DMS153 treated with DMSO at 0.1 percent for 48 hours (cell line): ENCODE measurements around the gene PPAT.
"Not testable (repeated sequence)": the region's sequence is repeated elsewhere in the genome, so short reads cannot be mapped to it uniquely, and the experiment has no call there.

Source experiments
- DNase-seq: peaks from one replicate; lab custom pipeline; 2025; ENCODE audit not compliant: unreplicated experiment; lab: John Stamatoyannopoulos, UW

The PPAT gene

DNA sequence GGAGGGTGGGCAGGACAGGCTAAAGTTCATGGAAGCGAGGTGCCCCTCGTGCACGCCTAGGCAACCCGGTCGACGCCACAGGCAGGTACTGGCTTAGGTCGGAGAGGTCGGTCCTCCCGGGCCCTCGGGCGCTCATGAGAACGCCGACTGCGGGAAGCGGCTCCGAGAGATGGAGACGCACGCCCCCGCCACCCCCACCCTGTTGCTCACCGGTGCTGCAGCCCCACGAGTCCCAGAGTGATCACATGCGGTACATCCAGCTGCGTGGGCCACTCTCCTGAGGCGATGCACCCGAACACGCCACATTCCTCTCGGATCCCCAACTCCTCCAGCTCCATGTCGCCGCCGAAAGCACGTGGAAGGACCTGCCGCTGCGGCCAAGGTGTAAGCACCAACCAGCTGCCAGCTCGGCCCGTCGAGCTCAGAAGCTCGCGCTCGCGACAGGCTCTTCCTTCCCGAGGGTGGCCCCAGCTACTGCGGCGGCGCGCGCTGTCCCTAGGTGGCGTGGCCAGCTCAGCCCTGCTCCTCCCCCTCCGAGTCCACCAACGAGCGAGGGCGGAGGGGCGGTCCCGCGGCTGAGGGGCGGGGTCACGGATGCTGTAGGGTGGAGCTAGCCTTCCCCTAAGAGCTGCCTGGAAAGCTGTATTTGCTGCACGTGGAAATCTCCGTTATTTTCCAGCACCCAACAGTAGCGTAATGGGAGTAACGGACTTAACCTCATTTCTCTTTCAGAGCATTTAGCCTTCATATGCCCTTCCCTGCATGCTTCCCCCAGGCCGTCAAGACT is at the start of gene PPAT:
TSS of gene PPAT (minus strand) at position 476 of the 787 bp plus-strand sequence. CDS start at position 338, 138 bp downstream.
- peak; percentile 93 for DNase-seq

DNA sequence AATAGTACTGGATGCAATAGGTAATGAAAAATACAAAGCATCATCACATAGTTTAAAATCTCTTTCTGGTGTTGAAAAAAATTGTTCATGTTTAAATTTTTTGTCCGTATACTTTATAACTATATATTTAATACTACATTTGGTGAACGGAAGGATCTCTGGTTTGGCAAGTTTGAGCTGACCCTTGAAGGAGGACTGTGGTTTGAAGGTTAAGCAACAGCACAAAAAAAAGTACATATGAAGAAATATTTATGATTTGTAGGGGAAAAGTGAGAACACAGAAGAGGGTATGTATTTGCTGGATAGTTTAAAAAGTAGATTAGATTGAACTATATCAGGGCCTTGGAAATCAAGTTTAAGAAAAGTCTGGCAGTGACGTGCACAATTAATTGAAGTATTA is 45.3 kb upstream of the PPAT start:
- no peak for DNase-seq

DNA sequence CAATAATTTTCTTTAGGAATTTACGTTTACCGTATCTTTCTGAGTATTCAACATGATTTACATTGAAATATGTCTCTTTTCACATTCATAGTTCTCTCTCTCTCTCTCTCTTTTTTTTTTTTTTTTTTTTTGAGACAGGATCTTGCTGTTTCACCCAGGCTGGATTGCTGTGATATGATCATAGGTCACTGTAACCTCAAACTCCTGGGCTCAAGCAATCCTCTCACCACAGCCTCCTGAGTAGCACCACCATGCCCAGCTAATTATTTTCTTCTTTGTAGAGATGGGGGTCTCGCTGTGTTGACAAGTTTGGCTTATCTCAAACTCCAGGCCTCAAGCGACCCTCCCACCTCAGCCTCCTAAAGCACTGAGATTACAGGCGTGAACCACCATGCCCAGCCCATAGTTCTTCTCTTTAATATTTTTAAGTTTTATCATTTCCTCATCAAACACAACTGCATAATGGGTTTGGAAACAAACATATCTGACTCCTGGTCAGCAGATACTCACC is 41.8 kb upstream of the PPAT start:
- DNase-seq, result no peak

DNA sequence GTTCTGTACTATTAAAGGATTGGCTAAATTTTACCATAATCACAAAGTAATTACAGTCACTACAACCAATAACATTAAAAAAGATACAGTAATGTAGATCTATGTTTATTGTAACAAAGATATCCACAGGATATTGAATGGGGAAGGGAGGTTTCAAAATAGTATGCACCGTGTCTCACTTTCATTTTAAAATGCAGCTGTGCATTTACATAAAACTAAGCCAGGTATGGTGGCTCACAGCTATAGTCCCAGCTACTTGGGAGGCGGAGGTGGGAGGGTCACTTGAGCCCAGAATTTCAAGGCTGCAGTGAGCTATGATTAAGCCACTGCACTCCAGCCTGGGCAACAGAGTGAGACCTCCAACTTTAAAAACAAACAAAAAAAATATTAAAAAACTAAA is 40.5 kb upstream of the PPAT start:
- DNase-seq, result no peak

DNA sequence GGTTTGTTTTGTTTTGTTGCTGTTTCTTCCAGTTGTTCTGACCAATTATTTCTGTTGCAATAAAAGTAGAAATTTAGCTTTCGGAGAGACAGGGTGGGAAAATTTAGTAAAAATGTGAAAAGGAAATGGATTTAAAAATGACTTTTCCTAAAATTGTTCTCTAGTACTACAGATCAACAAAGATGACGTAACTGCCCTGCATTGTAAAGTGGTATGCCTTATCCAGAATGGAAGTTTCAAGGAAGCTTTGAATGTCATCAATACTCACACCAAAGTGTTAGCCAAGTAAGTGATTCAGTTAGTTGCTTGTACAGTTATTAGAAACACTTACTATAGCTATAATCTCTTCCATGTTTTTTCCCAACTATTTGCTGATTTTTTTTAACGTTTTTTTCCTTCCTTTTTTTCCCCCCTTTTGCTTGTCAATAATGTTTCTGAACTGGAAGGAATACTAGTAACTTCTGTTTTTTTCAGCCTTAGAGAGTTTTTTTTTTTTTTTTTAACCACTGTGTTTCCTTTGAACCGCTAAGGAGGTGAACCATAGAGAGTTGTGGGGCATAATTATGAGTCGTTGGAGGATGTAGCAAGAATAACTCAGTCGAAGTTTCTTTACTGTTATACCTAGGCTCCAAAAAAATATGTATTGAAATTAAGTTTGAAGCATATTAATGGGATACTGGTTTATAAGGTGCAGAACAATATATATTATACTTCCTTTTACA is 34.2 kb upstream of the PPAT start:
- no peak for DNase-seq

DNA sequence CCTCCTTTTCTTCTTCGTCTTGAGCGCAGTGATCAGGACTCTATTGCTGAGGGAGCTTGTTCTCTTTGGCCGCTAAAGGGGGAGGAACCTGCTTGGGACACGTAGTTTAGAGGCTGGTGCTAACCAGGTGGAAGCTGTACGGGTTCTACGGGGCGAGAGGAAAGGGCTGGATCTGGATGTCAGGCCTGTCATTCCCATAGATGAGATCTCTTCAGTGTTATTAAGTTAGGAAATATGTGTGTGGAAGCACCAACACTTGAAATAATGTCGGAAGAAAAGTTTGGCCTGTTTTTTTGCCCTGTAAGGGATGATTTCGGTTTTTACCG is 32.6 kb upstream of the PPAT start:
- DNase-seq, result peak; percentile 25

DNA sequence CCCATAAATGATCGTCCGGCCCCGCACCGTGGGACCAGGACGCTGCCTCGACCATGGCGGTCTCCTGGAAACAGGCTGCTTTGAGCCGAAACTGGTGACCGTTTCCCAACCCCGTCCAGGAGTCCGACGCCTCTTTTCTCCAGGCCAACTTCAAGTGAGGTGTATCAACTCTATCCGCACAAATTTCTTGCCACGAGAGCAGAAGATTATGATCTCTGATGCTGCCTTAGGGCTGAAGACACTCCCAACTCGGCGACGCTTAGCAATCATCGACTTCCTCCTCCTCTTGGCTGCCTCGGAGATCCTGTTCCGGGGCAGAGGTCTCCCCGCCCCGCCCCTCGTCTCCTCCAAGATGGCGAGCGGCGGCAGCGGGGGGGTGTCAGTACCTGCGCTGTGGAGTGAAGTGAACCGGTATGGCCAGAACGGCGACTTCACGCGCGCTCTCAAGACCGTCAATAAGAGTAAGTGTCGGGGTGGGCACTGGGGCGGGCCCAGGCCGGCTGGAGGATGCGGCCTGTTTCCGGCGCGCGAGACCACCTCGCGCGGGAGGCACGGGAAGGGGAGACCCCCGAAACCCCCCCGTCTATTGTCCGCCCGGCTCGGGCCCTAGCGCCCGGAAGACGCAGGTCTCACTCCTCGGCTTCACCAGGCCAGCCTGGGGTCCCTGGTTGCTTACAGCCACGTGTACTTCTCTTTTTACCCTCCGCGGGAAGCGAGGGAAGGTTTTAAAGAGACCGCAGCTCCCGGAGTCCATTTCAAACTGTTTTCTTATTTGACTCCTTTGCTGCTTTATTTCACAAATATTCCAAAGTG is 32.1 kb upstream of the PPAT start, which contains the start of gene SRP72:
TSS of gene SRP72 (plus strand) at position 334 of the 813 bp plus-strand sequence. CDS start at position 353, 19 bp downstream.
- DNase-seq, result peak; percentile 59

DNA sequence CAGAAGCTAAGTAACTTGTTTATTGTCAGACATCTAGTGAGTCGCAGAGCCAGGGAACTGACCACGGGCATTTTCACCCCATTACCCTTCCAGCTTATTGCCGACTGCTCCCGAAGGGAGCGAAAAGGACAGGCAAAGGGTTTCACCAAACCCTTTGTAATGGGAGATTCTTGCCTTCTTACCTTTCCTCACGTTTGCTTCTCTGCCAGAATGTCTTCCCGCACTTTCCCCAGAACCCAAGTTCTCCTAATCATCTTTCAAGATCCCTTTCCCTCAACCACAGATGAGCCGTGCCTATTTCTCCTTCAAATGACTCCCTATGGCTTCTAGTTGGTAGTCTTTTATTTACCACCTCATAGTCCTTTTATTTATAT is 31.5 kb upstream of the PPAT start:
- DNase-seq, result no peak

DNA sequence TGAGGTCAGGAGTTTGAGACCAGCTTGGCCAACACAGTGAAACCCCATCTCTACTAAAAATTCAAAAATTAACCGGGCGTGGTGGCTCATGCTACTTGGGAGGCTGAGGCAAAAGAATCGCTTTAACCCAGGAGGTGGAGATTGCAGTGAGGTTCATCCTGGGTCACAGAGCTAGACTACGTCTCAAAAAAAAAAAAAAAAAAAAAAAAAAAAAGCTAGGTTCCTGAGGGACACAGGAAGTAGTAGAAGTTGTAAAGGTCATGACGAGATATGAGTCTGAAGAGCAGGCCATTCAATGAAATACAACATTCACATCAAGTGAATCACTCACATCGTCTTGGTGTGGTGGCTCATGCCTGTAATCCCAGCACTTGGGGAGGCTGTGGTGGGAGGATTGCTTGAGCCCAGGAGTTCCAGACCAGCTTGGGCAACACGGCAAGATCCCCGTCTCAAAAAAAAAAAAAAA is 30.9 kb upstream of the PPAT start:
- DNase-seq, result not testable (repeated sequence)

DNA sequence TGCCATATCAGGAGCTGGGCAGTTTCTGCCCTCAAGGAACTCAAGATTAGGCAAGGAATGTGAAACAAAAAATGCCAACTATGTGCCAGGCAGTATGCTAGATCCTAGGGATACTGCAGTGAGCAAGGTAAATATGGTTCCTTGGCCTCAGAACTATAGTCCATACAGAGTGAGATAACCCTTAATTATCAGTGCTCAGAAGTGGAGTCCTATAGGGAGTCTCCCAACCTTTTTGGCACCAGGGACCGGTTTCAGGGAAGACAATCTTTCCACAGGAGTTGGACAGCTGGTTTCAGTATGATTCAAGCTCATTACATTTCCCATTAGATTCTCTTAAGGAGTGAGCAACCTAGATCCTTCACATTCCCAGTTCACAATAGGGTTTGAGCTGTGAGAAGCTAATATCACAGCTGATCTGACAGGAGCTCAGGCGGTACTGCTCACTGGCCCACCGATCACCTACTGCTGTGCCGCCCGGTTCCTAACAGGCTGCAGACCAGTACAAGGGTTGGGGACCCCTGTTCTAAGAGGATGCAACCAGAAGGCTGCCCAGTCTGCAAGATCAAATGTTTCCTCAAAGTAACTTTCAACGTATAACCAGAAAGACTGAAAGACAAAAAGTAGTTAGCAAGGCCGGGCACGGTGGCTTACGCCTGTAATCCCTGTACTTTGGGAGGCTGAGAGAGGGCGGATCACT is 30.3 kb upstream of the PPAT start:
- DNase-seq, result no peak

- DNase-seq, result no peak
These were observed 29.2 kb upstream of the PPAT start for GRCh38 chr4:56464581-56464980.

DNA sequence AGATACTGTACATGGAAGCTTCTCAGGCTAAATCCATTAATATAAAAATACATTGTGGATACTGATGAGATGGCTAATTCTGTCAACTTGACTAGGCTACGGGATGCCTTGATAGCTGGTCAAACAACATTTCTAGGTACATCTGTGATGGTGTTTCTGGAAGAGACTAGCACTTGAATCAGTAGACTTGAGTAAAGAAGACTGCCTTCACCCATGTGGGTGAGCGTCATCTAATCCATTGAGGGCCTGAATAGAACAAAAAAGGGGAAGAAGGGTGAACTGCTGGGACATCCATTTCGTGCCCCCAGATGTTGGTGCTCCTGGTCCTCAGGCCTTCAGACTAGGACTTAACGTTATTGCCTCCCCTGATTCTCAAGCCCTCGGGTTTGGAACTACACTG is 28.3 kb upstream of the PPAT start:
- no peak for DNase-seq

DNA sequence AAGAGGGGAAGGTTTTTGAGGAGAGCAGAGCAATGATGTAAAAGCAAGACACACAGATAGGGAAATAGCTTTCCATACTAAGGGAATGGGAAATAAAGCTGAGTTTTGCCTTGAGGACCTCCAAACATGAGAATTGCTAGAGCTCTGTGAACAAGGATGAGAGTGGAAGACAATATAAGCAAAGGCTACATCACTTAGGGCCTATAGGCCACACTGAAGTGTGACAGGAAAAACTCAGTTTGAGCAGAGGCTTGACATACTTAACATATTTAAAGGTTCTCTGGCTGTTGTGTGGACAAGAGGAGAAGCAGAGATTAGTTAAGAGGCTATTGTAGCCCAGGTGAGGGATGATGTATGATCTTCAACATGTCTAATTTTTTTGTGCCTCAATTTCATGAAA is 26.7 kb upstream of the PPAT start:
- DNase-seq, result no peak

GRCh38 chr4:56460085-56460484 is 24.7 kb upstream of the PPAT start:
- DNase-seq, result no peak

- DNase-seq, result no peak
These were observed 14.9 kb upstream of the PPAT start for GRCh38 chr4:56450342-56450741.

DNA sequence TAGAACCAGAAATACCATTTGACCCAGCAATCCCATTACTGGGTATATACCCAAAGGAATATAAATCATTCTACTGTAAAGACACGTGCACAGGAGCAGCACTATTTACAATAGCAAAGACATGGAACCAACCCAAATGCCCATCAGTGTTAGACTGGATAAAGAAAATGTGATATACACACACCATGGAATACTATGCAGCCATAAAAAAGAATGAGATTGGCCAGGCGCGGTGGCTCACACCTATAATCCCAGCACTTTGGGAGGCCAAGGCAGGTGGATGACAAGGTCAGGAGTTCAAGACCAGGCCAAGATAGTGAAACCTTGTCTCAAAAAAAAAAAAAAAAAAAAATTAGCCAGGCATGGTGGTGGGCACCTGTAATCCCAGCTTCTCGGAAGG is 14.1 kb upstream of the PPAT start:
- DNase-seq, result not testable (repeated sequence)

- no peak for DNase-seq
These were observed 12.9 kb upstream of the PPAT start for GRCh38 chr4:56448301-56448700.

- no peak for DNase-seq
These were observed 10.3 kb upstream of the PPAT start for GRCh38 chr4:56445699-56446098.

GRCh38 chr4:56444719-56445118 is 9.3 kb upstream of the PPAT start:
- DNase-seq, result no peak

- DNase-seq, result no peak
These were observed 5.6 kb upstream of the PPAT start for GRCh38 chr4:56440983-56441382.

GRCh38 chr4:56438766-56439165 is 3.4 kb upstream of the PPAT start:
- DNase-seq, result no peak
